Measurements from ENCODE around the gene ZNF804B.

The ZNF804B gene

DNA sequence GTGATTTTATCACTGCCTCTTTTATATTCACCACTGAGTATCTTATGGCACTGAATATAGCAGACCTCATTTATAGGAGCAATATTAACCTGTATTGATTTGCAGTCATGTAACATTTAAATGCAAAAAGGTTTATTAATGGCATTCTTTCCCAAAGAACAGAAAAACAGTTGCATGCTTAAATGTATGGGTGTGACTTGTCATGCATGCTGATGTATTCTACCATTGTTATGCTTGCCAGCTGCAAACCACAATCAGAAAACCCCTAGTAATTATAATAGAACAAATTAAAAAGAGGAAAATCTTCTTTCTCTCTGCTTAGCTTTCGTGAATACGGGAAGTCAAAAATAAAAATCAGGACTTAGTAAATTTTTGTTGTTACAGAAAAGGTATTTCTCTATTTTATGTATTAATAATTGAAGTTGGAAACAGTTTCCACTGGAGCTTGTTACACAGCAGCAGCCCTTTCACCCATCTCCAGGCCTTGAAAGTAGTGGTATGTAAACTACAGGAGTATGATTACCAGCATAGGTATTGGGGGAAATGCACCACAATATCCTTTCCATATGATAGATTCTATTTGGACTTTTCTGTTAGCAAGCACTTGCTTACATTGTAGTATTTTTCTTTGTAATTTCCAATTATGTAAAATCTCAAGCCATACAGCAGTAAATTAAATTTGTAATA, 183.5 kb downstream of the ZNF804B start:
- TF ChIP-seq JUND (IDR thresholded peaks at IDR 0.05; ENCODE audit: low read depth), result no peak
- no peak for DNase-seq (ENCODE audit: low read depth in 1 of 2, low spot score in 1 of 2)
- in situ Hi-C loops (cut with HindIII; ENCODE audit: low pct_unique_long_range_greater_than_20kb, low sequenced_read_pairs), result no loop called here

GRCh38 chr7:88951826-88952225, 192.3 kb downstream of the ZNF804B start:
- no peak for DNase-seq (ENCODE audit: low read depth in 1 of 2, low spot score in 1 of 2)
- TF ChIP-seq JUND (IDR thresholded peaks at IDR 0.05; ENCODE audit: low read depth), result no peak
- in situ Hi-C loops (cut with HindIII; ENCODE audit: low pct_unique_long_range_greater_than_20kb, low sequenced_read_pairs), result no loop called here

GRCh38 chr7:88964418-88964817, 204.9 kb downstream of the ZNF804B start:
- no peak for TF ChIP-seq JUND (IDR thresholded peaks at IDR 0.05; ENCODE audit: low read depth)
- no peak for DNase-seq (ENCODE audit: low read depth in 1 of 2, low spot score in 1 of 2)
- in situ Hi-C loops (cut with HindIII; ENCODE audit: low pct_unique_long_range_greater_than_20kb, low sequenced_read_pairs), result no loop called here

DNA sequence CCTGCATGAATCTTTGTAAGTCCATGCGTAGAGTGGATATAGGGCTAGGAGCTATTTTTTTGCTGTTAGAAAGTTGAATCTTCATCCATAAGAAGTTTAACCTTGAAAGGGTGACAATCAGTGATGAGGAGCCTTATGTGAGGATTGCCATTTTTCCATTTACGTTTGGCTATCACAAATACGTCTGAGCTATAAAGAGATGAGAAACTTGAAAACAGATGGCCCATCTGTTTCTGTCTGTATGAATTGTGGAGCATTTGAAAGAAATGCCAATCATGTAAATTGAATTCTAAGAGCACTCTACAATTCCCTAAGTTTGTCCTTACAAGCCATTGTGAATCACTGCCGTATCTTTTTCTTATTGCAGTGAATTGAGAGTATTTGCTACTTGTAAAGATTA, 205.9 kb downstream of the ZNF804B start:
- TF ChIP-seq JUND (IDR thresholded peaks at IDR 0.05; ENCODE audit: low read depth), result no peak
- in situ Hi-C loops (cut with HindIII; ENCODE audit: low pct_unique_long_range_greater_than_20kb, low sequenced_read_pairs), result no loop called here
- DNase-seq (ENCODE audit: low read depth in 1 of 2, low spot score in 1 of 2), result no peak

DNA sequence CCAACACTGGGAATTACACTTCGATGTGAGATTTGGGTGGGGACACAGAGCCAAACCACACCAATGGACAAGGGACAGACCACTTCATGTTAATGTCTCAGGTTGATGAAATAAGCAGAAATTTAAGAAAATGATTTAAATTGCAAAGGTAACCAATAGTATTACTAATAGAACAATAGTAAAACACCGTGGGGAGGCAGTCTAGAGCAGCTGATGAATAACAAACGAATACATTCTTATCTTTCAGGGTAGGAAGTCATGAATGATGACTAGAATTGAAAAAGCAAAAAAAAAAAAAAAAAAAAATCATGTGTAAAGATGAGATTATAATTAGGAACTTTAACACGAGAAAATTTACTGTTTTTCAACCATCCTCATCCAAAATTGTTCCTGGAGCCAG, 207.9 kb downstream of the ZNF804B start:
- in situ Hi-C loops (cut with HindIII; ENCODE audit: low pct_unique_long_range_greater_than_20kb, low sequenced_read_pairs), result no loop called here
- DNase-seq (ENCODE audit: low read depth in 1 of 2, low spot score in 1 of 2), result no peak
- TF ChIP-seq JUND (IDR thresholded peaks at IDR 0.05; ENCODE audit: low read depth), result no peak

GRCh38 chr7:88969167-88969566, 209.7 kb downstream of the ZNF804B start:
- TF ChIP-seq JUND (IDR thresholded peaks at IDR 0.05; ENCODE audit: low read depth), result no peak
- no peak for DNase-seq (ENCODE audit: low read depth in 1 of 2, low spot score in 1 of 2)
- in situ Hi-C loops (cut with HindIII; ENCODE audit: low pct_unique_long_range_greater_than_20kb, low sequenced_read_pairs), result no loop called here

GRCh38 chr7:88985295-88985694, 225.8 kb downstream of the ZNF804B start:
- TF ChIP-seq JUND (IDR thresholded peaks at IDR 0.05; ENCODE audit: low read depth), result no peak
- in situ Hi-C loops (cut with HindIII; ENCODE audit: low pct_unique_long_range_greater_than_20kb, low sequenced_read_pairs), result no loop called here
- DNase-seq (ENCODE audit: low read depth in 1 of 2, low spot score in 1 of 2), result no peak

DNA sequence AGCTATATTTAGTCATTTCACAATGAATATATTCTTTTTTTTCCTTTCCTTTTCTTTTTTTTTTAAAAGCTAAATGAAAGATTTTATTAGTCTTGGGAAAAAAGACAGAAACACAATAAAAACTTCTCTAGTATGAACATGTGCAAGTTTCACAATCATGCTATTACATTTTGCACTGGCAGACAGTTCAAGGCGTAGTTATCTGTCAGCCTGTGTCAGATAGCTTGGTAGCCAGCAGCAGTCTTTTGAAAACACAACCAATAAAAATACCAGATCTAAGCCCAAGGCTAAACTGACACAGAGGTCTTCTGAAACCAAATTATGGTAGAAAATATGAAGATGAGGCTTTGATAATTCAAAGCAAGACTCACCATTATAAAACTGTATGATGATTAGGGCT, 241.8 kb downstream of the ZNF804B start:
- DNase-seq (ENCODE audit: low read depth in 1 of 2, low spot score in 1 of 2), result no peak
- in situ Hi-C loops (cut with HindIII; ENCODE audit: low pct_unique_long_range_greater_than_20kb, low sequenced_read_pairs), result no loop called here

DNA sequence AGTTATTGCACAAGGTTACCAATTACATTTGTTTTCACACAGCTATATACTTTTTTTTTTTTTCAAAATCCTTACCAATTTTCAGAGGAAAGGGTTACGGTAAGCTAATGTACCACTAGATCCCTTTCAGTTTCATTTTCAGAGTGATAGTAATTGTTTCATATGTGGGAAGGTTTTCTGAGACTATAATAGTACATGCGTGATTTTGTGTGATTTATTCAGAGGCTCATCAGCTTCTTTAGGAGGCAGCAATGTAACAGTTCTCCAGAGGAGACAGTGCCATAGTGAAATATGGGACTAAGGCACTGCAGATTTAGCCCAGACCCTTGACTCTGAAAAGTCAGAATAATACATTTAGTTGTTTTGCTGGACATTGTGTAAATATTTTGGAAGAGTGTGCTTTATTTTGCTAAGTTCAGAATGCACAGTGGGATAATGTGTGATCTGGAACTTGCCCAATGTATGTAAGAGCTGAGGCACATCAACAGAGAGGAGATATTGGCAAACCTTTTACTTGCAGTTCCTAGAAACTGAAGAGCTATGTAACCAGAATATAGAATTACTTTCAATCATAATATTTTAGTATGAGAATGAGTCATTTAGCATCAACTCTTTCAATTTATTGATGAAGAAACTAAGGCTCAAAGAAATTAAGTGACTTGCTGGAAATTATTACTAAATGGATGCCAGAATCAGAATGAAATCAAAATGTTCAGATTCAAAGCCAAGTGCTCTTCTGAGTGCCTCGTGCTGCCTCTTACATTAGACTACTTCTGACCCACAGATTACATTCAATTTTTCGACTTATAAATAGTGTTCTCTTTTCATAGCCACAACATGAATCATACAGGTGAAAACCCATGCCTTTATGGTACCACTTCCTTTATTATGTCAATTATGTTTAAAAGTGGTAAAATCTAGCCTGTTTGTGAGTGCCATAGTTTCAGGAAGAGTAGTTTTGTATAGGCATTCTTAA, 243.8 kb downstream of the ZNF804B start:
- in situ Hi-C loops (cut with HindIII; ENCODE audit: low pct_unique_long_range_greater_than_20kb, low sequenced_read_pairs), result no loop called here
- no peak for DNase-seq (ENCODE audit: low read depth in 1 of 2, low spot score in 1 of 2)
- TF ChIP-seq JUND (IDR thresholded peaks at IDR 0.05; ENCODE audit: low read depth), result no peak

More for the DNA sequence above, 241.8 kb downstream of the ZNF804B start:
- TF ChIP-seq JUND (IDR thresholded peaks at IDR 0.05; ENCODE audit: low read depth), result no peak

DNA sequence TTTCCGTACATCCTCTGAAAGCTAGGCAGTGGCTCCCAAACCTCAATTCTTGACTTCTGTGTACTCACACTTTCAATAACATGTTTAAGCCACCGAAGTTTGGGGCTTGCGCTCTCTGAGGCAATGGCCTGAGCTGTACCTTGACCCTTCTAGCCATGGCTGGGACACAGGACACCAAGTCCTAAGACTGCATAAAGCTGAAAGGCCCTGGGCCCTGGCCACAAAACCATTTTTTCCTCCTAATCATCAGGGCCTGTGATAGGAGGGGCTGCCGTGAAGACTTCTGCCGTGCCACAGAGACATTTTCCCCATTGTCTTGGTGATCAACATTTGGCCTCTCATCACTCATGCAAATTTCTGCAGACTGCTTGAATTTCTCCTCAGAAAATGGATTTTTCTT, 252.5 kb downstream of the ZNF804B start:
- in situ Hi-C loops (cut with HindIII; ENCODE audit: low pct_unique_long_range_greater_than_20kb, low sequenced_read_pairs), result no loop called here
- no peak for TF ChIP-seq JUND (IDR thresholded peaks at IDR 0.05; ENCODE audit: low read depth)
- no peak for DNase-seq (ENCODE audit: low read depth in 1 of 2, low spot score in 1 of 2)

- no peak for TF ChIP-seq JUND (IDR thresholded peaks at IDR 0.05; ENCODE audit: low read depth)
- DNase-seq (ENCODE audit: low read depth in 1 of 2, low spot score in 1 of 2), result no peak
- in situ Hi-C loops (cut with HindIII; ENCODE audit: low pct_unique_long_range_greater_than_20kb, low sequenced_read_pairs), result no loop called here
These were observed 258.2 kb downstream of the ZNF804B start for GRCh38 chr7:89017695-89018094.

DNA sequence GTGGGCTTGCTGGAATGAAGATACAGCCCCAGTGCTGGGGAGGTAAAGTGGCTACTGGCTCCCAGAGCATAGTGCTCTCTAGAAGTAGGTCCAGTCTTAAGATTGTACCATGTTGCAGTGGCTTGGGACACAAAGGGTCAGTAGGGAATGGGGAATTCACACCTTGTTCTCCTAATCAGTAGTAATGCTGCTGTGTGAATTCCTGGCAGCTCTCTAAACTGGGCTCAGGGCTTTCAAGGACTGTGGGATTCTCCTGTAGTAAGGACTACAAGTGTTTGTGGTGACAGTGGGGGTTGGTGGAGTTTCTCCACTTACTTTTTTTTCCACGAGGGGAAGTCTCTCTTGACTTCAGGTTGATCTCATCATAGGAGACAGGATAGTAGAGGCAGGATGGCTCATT, 262.2 kb downstream of the ZNF804B start:
- TF ChIP-seq JUND (IDR thresholded peaks at IDR 0.05; ENCODE audit: low read depth), result no peak
- no peak for DNase-seq (ENCODE audit: low read depth in 1 of 2, low spot score in 1 of 2)
- in situ Hi-C loops (cut with HindIII; ENCODE audit: low pct_unique_long_range_greater_than_20kb, low sequenced_read_pairs), result no loop called here

DNA sequence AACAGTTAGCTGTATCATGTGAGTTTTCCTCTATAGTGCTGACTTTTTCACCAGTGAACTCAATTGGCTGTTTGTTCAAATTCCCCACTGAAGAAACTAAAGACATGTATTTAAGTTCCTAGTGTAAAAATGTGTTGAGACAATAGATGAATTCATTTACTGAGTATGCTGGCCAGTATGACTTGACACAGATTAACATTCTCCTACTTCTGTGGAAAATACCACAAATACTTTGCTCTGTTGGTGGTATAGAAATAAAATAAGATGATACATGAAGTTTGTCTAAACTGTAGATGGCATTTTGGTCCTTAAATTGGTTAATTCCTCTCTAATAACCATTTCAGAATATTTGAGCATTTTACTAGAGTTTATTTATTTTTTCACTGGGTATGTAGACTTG, 263.7 kb downstream of the ZNF804B start:
- no peak for DNase-seq (ENCODE audit: low read depth in 1 of 2, low spot score in 1 of 2)

More for the DNA sequence above, 263.7 kb downstream of the ZNF804B start:
- TF ChIP-seq JUND (IDR thresholded peaks at IDR 0.05; ENCODE audit: low read depth), result no peak
- in situ Hi-C loops (cut with HindIII; ENCODE audit: low pct_unique_long_range_greater_than_20kb, low sequenced_read_pairs), result no loop called here
